ENCODE measurements around the gene PRICKLE2. TPM values are rescaled to one million over a fixed set of nuclear protein-coding genes. Genes with fewer than 3 reads are reported as not detected.
A peak's percentile ranks its signal among the peaks of the same experiment; 100 is the strongest.

Gene PRICKLE2
- polyA plus RNA-seq, 2 of the 4 experiments (the other 2 are of a cell fraction): 5.3 to 6.3 TPM

GRCh38 chr3:64063983-64064438 lies 161.3 kb downstream of the PRICKLE2 start:
- Histone ChIP-seq H3K4me3 (no peak overlapping the region), H3K4me1 (peaks cover 40% of the 10 kb centered on the region), H3K9me3 (peaks cover 16% of the 10 kb centered on the region; the same call in 2 of the 3 replicates), H3K4me2 (peak overlapping the region; percentile 66), H3K27ac (peak overlapping the region; percentile 96 to 97)
- 21% methylated on average over 2 of the region's 2 CpGs for WGBS (ENCODE audit: missing lambda C conversion rate)
- peak; percentile 63 to 81 for ATAC-seq
- ChIA-PET CTCF (interaction anchor here (0.5 to 4.9 kb wide), 5 partner anchors 34 to 341 kb away, joined by 3 to 27 read pairs (median 3); partner anchors contain the start of gene PSMD6), POLR2A (interaction anchor here (1.0 to 2.1 kb wide), 2 partner anchors 21 to 25 kb away, joined by 6 to 9 read pairs; no protein-coding TSS in a partner anchor)
- TF ChIP-seq KDM1A (IDR thresholded peaks at IDR 0.05; ENCODE audit: low read depth) (no peak), EP300 (IDR thresholded peaks at IDR 0.05) (no peak), PHF8 (IDR thresholded peaks at IDR 0.05; ENCODE audit: borderline replicate concordance, low read depth) (no peak), USF2 (IDR thresholded peaks at IDR 0.05) (no peak), FOXS1 (CRISPR knock-in tag; IDR thresholded peaks at IDR 0.05) (no peak), EHF (CRISPR knock-in tag; IDR thresholded peaks at IDR 0.05) (no peak)
- TF ChIP-seq, protein P1, sequence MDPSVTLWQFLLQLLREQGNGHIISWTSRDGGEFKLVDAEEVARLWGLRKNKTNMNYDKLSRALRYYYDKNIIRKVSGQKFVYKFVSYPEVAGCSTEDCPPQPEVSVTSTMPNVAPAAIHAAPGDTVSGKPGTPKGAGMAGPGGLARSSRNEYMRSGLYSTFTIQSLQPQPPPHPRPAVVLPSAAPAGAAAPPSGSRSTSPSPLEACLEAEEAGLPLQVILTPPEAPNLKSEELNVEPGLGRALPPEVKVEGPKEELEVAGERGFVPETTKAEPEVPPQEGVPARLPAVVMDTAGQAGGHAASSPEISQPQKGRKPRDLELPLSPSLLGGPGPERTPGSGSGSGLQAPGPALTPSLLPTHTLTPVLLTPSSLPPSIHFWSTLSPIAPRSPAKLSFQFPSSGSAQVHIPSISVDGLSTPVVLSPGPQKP (IDR thresholded peaks at IDR 0.05; ENCODE audit: low read depth, low read length): no peak
- FAIRE-seq: no peak
- no peak for DNase-seq (ENCODE audit: low read depth in 1 of 2, low spot score in 1 of 2)

DNA sequence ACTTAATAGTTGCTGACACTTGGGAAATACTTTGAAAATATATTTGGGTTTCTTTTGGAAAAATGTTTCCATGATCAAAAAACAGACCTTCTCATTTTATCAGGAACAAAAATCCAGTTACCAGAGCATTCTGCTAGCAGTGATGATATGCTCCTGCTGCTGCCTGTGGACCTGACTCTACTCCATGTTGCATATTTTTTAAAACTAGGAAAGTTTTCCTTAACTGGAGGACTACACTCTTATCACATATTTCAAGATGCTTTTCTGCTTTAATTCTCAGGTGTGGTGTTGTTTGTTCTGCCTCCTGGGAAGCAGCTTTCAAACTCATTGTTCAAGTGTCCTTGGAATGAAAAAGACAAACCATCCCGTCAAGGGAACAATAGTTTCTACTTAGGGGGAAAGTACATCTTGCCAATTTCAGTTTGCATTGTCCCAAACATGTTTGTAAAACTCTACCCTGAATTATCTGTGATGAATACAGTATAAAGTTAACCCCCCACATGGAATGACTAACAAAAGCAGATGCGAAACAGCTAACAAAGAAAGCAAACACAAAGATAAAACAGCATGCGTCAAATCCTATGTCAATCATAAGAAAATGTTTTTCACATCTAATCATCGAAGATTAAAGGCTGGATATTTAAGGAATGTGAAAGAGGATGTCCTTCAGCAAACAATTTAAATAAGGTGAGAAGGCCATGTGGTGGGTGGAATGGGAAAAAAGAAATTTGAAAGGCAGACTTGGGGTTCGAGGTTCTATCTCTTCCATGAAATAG lies 161.9 kb downstream of the PRICKLE2 start:
- peak; percentile 36 to 94 for DNase-seq (ENCODE audit: low read depth in 1 of 2, low spot score in 1 of 2)
- CTCF ChIA-PET: interaction anchor here (0.5 to 4.9 kb wide), 4 partner anchors 33 to 341 kb away, joined by 3 to 27 read pairs (median 4); partner anchors contain the start of gene PSMD6
- peak; percentile 88 to 90 for ATAC-seq
- Histone ChIP-seq H3K4me1 (peaks cover 40% of the 10 kb centered on the region), H3K9me3 (peaks cover 16% of the 10 kb centered on the region; the same call in 2 of the 3 replicates), H3K27ac (peak overlapping the region; percentile 96 to 97), H3K4me3 (no peak overlapping the region), H3K4me2 (peak overlapping the region; percentile 66)
- POLR2A ChIA-PET: interaction anchor here (1.0 to 2.1 kb wide), 2 partner anchors 21 to 25 kb away, joined by 6 to 9 read pairs; no protein-coding TSS in a partner anchor
- peak; percentile 92 for FAIRE-seq
- 3% methylated on average over 5 of the region's 5 CpGs for WGBS (ENCODE audit: missing lambda C conversion rate)
- TF ChIP-seq FOSL2 (IDR thresholded peaks at IDR 0.05): peak; percentile 94
- TF ChIP-seq FOSL2 (CRISPR knock-in tag; IDR thresholded peaks at IDR 0.05): peak; percentile 96
- peak; percentile 98 to 99 for TF ChIP-seq EP300 (IDR thresholded peaks at IDR 0.05)
- no peak for TF ChIP-seq RFX5 (IDR thresholded peaks at IDR 0.05)
- TF ChIP-seq, protein P2, sequence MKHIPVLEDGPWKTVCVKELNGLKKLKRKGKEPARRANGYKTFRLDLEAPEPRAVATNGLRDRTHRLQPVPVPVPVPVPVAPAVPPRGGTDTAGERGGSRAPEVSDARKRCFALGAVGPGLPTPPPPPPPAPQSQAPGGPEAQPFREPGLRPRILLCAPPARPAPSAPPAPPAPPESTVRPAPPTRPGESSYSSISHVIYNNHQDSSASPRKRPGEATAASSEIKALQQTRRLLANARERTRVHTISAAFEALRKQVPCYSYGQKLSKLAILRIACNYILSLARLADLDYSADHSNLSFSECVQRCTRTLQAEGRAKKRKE (CRISPR knock-in tag; IDR thresholded peaks at IDR 0.05; ENCODE audit: low read depth): no peak
- TF ChIP-seq KDM5A (IDR thresholded peaks at IDR 0.05): no peak
- peak; percentile 99 for TF ChIP-seq JUNB (IDR thresholded peaks at IDR 0.05)
- TF ChIP-seq FOXS1 (CRISPR knock-in tag; IDR thresholded peaks at IDR 0.05): peak; percentile 3; the same call in 1 of the 2 replicates
- TF ChIP-seq EHF (CRISPR knock-in tag; IDR thresholded peaks at IDR 0.05): 0 out of 2 replicates have a peak, but pooled peaks have one; percentile 69
- TF ChIP-seq RAD21 (conservative IDR thresholded peaks at IDR 0.05 in 1 of 2, IDR thresholded peaks at IDR 0.05 in 1 of 2): peak; percentile 23 to 61; a peak in 4 of 5 replicates
- no peak for TF ChIP-seq SREBF2 (IDR thresholded peaks at IDR 0.05)
- TF ChIP-seq, protein P3, sequence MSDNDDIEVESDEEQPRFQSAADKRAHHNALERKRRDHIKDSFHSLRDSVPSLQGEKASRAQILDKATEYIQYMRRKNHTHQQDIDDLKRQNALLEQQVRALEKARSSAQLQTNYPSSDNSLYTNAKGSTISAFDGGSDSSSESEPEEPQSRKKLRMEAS (IDR thresholded peaks at IDR 0.05): peak; percentile 88; the same call in 1 of the 2 replicates
- TF ChIP-seq, protein P4, sequence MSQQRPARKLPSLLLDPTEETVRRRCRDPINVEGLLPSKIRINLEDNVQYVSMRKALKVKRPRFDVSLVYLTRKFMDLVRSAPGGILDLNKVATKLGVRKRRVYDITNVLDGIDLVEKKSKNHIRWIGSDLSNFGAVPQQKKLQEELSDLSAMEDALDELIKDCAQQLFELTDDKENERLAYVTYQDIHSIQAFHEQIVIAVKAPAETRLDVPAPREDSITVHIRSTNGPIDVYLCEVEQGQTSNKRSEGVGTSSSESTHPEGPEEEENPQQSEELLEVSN (IDR thresholded peaks at IDR 0.05; ENCODE audit: borderline replicate concordance, low read depth): peak; percentile 66
- TF ChIP-seq, protein P5, sequence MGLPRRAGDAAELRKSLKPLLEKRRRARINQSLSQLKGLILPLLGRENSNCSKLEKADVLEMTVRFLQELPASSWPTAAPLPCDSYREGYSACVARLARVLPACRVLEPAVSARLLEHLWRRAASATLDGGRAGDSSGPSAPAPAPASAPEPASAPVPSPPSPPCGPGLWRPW (IDR thresholded peaks at IDR 0.05): peak; percentile 45; the same call in 1 of the 2 replicates
- TF ChIP-seq SMC3 (IDR thresholded peaks at IDR 0.05): peak; percentile 52; the same call in 2 of the 3 replicates
- TF ChIP-seq JUN (IDR thresholded peaks at IDR 0.05): peak; percentile 98
- TF ChIP-seq, protein P6, sequence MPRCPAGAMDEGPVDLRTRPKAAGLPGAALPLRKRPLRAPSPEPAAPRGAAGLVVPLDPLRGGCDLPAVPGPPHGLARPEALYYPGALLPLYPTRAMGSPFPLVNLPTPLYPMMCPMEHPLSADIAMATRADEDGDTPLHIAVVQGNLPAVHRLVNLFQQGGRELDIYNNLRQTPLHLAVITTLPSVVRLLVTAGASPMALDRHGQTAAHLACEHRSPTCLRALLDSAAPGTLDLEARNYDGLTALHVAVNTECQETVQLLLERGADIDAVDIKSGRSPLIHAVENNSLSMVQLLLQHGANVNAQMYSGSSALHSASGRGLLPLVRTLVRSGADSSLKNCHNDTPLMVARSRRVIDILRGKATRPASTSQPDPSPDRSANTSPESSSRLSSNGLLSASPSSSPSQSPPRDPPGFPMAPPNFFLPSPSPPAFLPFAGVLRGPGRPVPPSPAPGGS (IDR thresholded peaks at IDR 0.05): peak; percentile 85; the same call in 2 of the 3 replicates
- peak; percentile 82 for TF ChIP-seq HOXA7 (CRISPR knock-in tag; IDR thresholded peaks at IDR 0.05)
- TF ChIP-seq GATA3 (IDR thresholded peaks at IDR 0.05; ENCODE audit: borderline replicate concordance): peak; percentile 99
- TF ChIP-seq NPAS2 (CRISPR knock-in tag; IDR thresholded peaks at IDR 0.05; ENCODE audit: borderline replicate concordance): no peak
- no peak for TF ChIP-seq BHLHE40 (IDR thresholded peaks at IDR 0.05; ENCODE audit: low read depth, low read length)
- TF ChIP-seq ZNF302 (CRISPR knock-in tag; IDR thresholded peaks at IDR 0.05): no peak
- peak; percentile 33 to 77; a peak in 2 of 4 replicates for TF ChIP-seq CEBPB (IDR thresholded peaks at IDR 0.05)
- TF ChIP-seq TP53 (CRISPR knock-in tag; IDR thresholded peaks at IDR 0.05): no peak
- no peak for TF ChIP-seq ZFP36 (IDR thresholded peaks at IDR 0.05; ENCODE audit: borderline replicate concordance, partially characterized antibody)
